Activated CD4-positive, alpha-beta T cell treated with anti-CD3 and anti-CD28 coated beads, Interleukin-2, amount 50 U/mL, for 48 hours (primary cell): Measurements from ENCODE around the gene RPLP2.

Source experiments
- DNase-seq, 2 experiments: peaks; one replicate each; pipeline ENCODE4 v3.0.0-alpha.2; 2020

RPLP2 gene

GRCh38 chr11:774873-775592, 34.7 kb upstream of the RPLP2 start:
- DNase-seq: no peak

DNA sequence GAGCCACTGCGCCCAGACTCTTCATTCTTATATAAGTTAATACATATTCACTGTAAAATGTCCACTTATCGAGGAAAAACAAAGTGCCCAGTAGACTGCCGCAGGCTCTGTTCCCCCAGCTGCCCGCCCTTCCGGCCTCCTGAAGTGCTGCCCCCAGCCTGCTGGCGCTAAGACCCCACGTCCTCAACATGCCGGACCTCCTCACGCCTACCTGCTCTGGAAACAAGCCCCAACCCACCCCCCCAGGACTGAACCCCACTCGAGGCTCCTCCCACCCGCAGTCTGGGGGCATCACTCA, 33.6 kb upstream of the RPLP2 start:
- DNase-seq: no peak

- peak; percentile 31 to 47 for DNase-seq
Observed at GRCh38 chr11:776561-777287, 33.0 kb upstream of the RPLP2 start.

DNA sequence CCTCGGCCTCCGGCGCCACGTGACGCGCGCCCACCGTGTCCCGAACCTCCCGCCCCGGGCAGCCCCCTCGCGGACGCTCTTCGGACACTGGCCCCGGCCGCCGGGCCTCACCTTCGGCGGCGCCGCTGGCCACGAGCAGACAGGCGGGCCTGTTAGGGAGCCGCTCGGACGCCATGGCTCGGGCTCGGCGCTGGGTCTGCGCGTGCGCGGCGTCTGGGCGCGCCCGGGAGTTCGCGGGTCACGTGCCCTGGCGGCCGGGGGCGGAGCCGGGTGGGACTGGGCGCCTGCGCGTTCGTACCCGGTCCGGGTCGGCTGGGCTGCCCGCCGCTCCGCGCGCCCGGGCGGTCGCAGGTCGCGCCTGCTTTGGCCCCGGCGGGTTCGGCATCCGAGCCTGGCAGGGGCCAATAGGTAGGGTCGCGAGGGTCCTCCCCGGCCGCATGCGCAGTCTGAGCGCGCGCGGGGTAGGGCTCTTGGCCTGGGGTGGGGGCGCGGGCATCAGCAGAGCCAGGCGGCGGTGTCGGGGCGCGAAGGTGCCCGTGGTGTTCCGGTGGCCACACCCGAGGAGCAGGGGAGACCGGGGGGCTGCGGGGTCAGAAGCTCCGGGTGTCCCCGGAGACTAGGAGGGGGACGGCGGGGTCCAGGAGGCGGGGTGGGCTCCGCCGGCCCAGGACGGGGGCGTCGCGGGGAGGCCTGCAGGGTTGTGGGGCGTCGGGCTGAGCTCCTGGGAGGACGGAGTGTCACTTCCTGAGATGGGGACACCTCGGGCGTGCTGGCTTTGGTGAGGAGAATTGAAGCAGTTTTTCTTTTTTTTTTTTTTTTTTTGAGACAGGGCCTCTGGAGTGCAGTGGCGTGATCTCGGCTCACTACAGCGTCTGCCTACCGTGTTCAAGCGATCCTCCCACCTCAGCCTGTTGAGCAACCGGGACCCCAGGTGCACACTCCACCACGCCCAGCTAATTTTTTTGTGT, 32.2 kb upstream of the RPLP2 start, which contains the start of gene GATD1:
TSS of gene GATD1 (minus strand) at position 200 of the 968 bp plus-strand sequence. CDS start at position 175, 25 bp downstream.
- DNase-seq: peak; percentile 95 to 96

DNA sequence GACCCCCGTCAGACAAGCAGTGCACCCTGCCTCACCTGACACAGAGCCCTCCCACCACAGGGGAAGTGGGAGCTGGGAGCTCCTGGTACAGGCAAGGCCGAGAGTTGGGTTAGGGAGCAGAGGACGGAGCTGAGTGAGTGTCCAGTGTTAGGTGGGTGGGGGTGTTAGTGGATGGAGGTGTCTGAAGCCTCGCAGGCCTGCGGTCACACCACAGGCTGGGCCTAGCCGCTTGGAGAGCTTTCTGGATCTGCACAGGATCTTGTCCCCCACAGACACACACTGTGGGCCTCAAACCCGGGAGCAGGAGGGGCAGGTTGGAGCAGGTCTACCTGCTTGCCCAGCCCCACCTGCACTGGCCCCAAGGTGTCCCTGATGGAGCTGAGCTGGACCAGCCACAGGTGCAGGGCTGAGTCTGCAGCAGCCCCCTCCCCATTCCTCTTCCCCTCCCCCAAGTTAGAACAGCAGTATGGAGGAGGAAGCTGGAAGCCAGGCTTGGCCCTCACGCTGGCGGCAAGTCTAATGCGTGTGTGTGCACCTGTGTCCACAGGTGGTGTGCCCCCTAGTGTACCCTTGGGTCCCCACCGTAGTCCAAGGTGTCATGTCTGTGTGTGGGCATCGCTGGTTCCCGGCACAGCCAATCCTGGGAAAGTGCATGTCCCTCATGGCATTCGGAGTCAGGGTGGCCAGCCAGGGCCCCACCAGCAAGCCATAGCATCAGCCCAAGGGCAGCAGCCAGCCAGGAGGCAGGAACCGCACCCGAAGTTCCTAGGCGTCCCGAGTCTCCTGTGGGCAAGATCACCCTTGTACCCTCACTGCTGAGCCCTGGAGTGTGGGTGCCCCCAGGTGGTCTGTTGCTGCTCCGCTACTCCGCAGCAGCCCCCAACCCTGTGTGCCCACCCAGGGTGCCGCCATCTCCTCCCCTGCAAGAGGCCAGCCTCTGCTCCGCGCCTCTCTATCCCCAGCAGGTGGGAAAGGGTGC, 30.5 kb upstream of the RPLP2 start:
- DNase-seq: no peak

GRCh38 chr11:779955-780532, 29.7 kb upstream of the RPLP2 start:
- DNase-seq: no peak

DNA sequence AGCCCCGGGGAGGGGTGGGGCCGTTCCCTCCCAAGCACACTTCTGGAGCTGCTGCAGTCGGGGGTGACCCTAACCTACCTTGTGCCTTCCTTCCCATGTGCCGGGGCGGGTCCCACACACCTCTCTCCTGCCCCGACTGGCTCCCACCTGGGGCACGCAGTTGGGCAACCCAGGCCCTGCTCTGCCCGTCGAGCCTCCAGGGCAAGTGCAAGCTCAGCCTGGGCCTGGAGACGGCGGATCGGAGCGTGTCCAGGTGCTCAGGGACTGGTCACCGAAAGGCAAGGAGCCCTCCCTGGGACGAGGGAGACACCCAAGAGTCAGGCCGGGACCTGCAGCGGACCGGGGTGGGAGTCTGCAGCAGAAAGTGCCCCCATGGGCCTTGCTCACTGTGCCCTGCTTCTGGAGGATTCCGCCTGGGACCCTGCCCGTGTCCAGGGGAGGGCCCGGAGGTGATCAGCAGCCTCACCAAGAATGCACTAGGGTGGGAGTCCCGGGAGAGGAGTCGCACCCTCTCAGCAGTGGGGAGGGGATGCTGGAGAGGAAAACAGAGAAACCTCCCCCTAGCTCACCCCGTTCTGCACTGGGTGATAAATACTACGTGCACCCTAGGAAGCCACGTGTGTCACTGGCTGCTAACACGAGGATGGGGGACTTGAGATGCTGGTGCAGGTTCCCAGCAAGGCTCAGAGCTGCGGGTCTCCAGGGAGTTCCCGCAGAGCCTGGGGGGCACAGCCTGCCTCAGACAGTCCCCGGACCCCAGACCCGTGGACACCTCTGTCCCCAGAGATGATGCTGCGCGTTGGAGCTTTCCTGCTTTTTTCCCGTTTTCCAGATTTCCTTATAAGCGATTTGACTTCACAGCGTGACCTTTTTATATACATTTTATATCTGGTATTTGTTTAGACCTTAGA, 27.2 kb upstream of the RPLP2 start:
- no peak for DNase-seq

DNA sequence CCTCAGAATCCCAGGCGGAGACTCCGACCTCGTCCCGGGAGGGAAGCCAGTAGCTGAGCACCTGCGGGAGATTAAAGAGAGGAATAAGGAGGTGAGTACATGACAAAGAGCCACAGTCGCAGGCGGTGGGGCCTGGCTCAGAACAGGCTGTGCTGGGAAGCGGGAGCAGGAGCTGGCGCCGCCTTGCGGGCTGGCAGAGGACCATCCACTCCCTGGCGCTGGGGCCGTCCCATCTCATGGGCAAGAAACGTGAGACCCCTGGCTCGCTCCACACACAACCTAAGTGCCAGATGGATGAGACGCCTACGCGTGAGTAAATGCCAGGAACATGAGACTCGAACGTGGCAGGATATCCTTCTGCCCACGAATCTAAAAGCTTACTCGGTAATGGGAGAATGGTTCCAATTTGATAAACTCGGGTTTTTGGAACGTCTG, 26.2 kb upstream of the RPLP2 start:
- DNase-seq: peak; percentile 37 to 57

- no peak for DNase-seq
Observed at GRCh38 chr11:786235-787083, 23.3 kb upstream of the RPLP2 start.

GRCh38 chr11:787084-787675, 22.6 kb upstream of the RPLP2 start:
- DNase-seq: no peak

GRCh38 chr11:788009-788640, 21.6 kb upstream of the RPLP2 start:
- no peak for DNase-seq

- no peak for DNase-seq
Observed at GRCh38 chr11:788953-789940, 20.5 kb upstream of the RPLP2 start.

DNA sequence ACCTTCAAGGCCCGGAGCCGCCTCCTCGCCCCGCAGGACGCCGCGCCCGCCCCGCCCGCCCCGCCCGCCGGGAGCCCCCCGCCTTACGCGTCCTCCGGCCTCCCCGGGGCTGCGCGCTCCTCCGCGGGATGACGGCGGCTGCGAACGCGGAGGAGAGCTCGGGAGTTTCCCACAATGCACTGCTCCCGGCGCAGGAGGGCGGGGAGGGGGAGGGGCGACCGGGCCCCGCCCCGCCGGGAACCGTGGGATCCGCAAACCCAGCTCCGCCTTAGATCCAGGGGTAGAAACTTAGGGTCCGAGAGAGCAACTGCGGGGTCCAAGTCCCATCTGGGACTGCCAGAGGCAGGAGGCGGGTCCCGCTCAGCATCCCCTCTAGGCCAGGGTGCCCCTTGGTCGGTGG, 19.8 kb upstream of the RPLP2 start, which contains the start of gene CEND1:
TSS of gene CEND1 (minus strand) at position 148 of the 400 bp plus-strand sequence. CDS start 1,514 bp downstream, outside the sequence.
- peak; percentile 61 to 72 for DNase-seq

GRCh38 chr11:790721-791564, 18.8 kb upstream of the RPLP2 start:
- DNase-seq: no peak

DNA sequence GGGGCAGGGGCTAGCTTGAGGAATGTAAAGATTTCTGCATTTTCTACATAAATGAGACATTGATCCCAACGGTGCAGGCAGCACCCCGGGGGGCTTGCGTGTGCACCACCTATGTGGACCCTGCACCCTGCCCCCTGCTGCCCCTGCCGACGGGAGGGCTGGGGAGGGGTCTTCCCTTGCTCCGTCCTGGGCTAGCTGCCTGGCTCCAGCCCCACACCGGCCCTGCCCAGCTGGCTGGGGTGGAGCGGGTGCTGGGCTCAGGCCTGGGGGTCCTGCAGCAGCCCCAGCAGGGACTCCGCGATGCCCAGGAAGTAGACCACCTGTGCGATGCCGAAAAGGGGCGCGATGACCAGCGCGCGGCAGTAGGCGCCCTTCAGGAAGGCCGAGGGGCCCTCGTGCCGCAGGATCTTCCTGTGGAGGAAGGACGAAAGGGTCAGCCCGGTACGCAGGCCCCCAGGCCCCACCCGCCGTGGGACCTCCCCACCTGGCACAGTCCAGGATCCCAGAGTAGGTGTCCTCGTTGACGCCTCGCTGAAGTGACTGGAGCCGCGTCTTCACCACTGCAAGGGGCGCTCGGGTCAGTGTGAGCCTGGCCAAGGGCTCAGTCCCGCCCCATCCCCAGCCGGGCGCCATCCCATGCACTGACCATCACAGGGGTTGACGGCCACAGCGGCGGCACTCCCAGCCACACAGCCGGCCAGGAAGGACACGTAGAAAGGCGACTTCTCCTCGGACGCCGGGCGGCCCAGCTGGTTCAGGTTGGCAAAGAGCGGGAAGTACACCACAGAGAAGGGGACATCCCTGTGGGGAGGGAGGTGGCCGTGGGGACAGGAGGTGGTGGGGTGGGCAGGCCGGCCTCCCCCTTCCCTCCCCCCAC, 17.9 kb upstream of the RPLP2 start:
- DNase-seq: no peak
